SH-SY5Y (cell line): ENCODE results near the gene NEU2.

Experiments used
- GATA2 ChIP-seq: IDR thresholded peaks from 2 replicates; pipeline ENCODE4 v1.6.1; 2011; ENCODE audit warnings: mild to moderate bottlenecking, low read depth, low read length
- GATA3 ChIP-seq: IDR thresholded peaks from 2 replicates; pipeline ENCODE4 v1.6.1; 2011; ENCODE audit warnings: low read depth, mild to moderate bottlenecking, low read length, moderate library complexity

DNA sequence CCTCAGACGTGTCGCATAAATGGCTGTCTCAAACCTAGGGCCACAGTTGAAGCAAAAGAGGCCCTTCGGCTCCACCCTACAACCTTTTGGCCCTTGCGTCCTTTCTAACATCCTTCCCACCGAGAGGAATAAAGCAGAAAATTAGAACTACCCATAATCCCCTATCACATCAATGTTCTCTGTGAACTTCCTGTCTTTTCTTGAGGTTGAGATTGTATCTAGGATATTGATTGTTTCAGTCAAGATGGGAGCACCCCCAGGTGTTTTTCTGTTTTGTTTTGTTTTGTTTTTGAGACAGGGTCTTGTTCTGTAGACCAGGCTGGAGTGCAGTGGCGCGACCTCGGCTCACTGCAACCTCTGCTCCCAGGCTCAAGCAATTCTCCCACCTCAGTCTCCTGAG lies 51.3 kb downstream of the NEU2 start:
- TF ChIP-seq GATA2 (no peak), GATA3 (no peak)
